TTC549 (cell line): ENCODE results near the gene TUT4.

Experiments used
- FAIRE-seq: peaks from 2 replicates; lab custom pipeline; 2012; peaks lifted over from hg19 to GRCh38; lab: Jason Lieb, UNC

Gene TUT4

GRCh38 chr1:52569449-52570210 lies 16.7 kb upstream of the TUT4 start:
- FAIRE-seq = no peak

- no peak for FAIRE-seq
These were observed 15.1 kb upstream of the TUT4 start for GRCh38 chr1:52567943-52568342.

GRCh38 chr1:52562766-52563165 lies 9.9 kb upstream of the TUT4 start:
- FAIRE-seq = no peak

- no peak for FAIRE-seq
These were observed 7.0 kb upstream of the TUT4 start for GRCh38 chr1:52559875-52560274.

- FAIRE-seq = no peak
These were observed 6.0 kb upstream of the TUT4 start for GRCh38 chr1:52558941-52559340.

- FAIRE-seq = no peak
These were observed 3.9 kb upstream of the TUT4 start for GRCh38 chr1:52556641-52557360.

GRCh38 chr1:52554756-52555155 lies 1.9 kb upstream of the TUT4 start:
- no peak for FAIRE-seq

- no peak for FAIRE-seq
These were observed 1.4 kb upstream of the TUT4 start for GRCh38 chr1:52554267-52554640.

GRCh38 chr1:52553362-52554266 lies 722 bp upstream of the TUT4 start:
- FAIRE-seq = no peak

GRCh38 chr1:52552236-52552504 lies 722 bp downstream of the TUT4 start:
- no peak for FAIRE-seq

- FAIRE-seq = no peak
These were observed 1.2 kb downstream of the TUT4 start for GRCh38 chr1:52551507-52552235.

GRCh38 chr1:52550447-52550846 lies 2.4 kb downstream of the TUT4 start:
- no peak for FAIRE-seq

GRCh38 chr1:52549267-52549666 lies 3.6 kb downstream of the TUT4 start:
- no peak for FAIRE-seq

GRCh38 chr1:52546852-52547251 lies 6.0 kb downstream of the TUT4 start:
- no peak for FAIRE-seq

GRCh38 chr1:52544665-52545525 lies 8.0 kb downstream of the TUT4 start:
- FAIRE-seq = no peak

- no peak for FAIRE-seq
These were observed 10.7 kb downstream of the TUT4 start for GRCh38 chr1:52542085-52542688.

GRCh38 chr1:52534928-52535764 lies 17.7 kb downstream of the TUT4 start:
- no peak for FAIRE-seq

GRCh38 chr1:52533713-52534112 lies 19.2 kb downstream of the TUT4 start:
- no peak for FAIRE-seq

GRCh38 chr1:52532731-52533327 lies 20.1 kb downstream of the TUT4 start:
- FAIRE-seq = no peak

GRCh38 chr1:52532247-52532646 lies 20.6 kb downstream of the TUT4 start:
- no peak for FAIRE-seq
